GM08714 (cell line): Measurements from ENCODE around the gene YY1.

Experiments
- H3K4me3 ChIP-seq: fragments of 200-500 bp; sonication (Bioruptor generic); 2 replicates; pipeline ENCODE4 v1.5.1; 2014; ENCODE audit warnings: mild to moderate bottlenecking, low read length, inconsistent platforms
- ZNF274 ChIP-seq: IDR thresholded peaks from 2 replicates; pipeline ENCODE4 v1.6.1; 2012; ENCODE audit warnings: mild to moderate bottlenecking, low read depth, low read length

Gene YY1

GRCh38 chr14:100323942-100324307 lies 85.0 kb downstream of the YY1 start:
- no peak for TF ChIP-seq ZNF274
- H3K4me3 ChIP-seq: no peak overlapping the region

DNA sequence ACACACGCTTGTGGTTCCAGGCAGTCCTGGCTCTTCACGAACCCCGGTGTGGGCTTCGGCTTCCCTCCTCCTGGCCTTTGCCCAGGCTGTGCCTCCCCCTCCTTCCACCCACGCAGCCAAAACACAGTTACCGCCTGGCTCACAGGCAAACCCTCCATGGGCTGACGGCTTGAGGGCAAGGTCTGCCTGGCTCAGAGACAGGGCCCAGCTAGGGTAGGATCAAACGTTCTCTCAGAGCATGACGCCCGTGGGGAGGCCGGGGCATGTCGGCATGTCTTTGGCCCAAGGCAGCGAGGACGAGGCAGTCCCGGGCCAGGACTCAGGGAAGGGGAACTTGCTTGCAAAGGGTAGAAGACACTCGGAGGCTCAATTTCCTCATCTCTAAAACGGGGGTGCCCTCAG lies 86.3 kb downstream of the YY1 start:
- H3K4me3 ChIP-seq: no peak overlapping the region
- TF ChIP-seq ZNF274: no peak

- H3K4me3 ChIP-seq: no peak overlapping the region
- TF ChIP-seq ZNF274: no peak
These were observed 87.0 kb downstream of the YY1 start for GRCh38 chr14:100325958-100326357.

DNA sequence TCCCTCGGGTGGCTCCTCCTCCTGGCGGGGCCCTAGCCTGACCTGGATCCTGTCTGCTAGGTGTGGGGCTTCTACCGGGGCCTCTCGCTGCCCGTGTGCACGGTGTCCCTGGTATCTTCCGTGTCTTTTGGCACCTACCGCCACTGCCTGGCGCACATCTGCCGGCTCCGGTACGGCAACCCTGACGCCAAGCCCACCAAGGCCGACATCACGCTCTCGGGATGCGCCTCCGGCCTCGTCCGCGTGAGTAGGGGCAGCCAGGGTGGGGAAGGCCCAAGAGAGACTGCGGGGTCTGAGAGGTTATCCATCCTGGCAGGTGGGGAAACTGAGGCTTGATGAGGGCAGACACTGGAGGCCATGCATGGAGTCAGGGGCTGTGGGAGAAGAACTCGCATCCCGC lies 88.2 kb downstream of the YY1 start:
- no peak overlapping the region for H3K4me3 ChIP-seq
- TF ChIP-seq ZNF274: no peak

DNA sequence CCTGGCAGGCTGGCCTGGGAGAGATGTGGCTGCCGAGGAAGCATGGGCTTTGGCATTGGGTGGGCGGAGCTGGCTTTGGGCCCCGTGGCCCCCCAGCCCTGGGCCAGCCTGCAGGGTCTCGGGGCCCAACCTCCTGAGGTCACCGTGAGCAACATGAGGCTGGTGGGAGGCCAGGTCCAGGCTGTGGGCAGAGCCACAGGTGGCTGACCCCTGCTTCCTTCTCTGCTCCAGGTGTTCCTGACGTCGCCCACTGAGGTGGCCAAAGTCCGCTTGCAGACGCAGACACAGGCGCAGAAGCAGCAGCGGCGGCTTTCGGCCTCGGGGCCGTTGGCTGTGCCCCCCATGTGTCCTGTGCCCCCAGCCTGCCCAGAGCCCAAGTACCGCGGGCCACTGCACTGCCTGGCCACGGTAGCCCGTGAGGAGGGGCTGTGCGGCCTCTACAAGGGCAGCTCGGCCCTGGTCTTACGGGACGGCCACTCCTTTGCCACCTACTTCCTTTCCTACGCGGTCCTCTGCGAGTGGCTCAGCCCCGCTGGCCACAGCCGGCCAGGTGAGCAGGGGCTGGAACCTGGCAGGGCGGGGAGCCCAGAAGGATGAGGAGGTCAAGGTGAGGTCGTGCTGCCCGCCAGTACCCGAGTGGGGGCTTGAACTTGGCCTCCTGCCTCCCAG lies 89.7 kb downstream of the YY1 start:
- TF ChIP-seq ZNF274: no peak
- no peak overlapping the region for H3K4me3 ChIP-seq

GRCh38 chr14:100329233-100330006 lies 90.5 kb downstream of the YY1 start:
- H3K4me3 ChIP-seq: no peak overlapping the region
- TF ChIP-seq ZNF274: no peak

DNA sequence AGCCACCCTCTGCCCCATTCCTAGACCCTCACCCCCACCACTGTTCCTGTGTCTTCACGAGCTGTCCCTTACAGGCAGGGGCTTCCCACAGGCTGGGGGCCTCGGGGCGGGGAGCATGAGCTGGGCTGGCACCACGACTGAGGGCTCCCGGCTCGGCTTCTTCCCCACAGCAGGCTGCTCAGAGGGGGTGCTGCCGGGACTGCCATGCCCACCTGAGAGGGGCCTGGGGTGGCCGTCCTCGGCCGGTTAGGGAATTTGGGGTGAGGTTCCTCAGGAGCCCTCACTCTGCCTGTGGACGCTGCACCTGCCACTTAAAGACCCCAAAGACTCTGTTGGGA lies 91.0 kb downstream of the YY1 start:
- no peak for TF ChIP-seq ZNF274
- H3K4me3 ChIP-seq: no peak overlapping the region

- H3K4me3 ChIP-seq: no peak overlapping the region
- no peak for TF ChIP-seq ZNF274
These were observed 91.5 kb downstream of the YY1 start for GRCh38 chr14:100330388-100330931.

DNA sequence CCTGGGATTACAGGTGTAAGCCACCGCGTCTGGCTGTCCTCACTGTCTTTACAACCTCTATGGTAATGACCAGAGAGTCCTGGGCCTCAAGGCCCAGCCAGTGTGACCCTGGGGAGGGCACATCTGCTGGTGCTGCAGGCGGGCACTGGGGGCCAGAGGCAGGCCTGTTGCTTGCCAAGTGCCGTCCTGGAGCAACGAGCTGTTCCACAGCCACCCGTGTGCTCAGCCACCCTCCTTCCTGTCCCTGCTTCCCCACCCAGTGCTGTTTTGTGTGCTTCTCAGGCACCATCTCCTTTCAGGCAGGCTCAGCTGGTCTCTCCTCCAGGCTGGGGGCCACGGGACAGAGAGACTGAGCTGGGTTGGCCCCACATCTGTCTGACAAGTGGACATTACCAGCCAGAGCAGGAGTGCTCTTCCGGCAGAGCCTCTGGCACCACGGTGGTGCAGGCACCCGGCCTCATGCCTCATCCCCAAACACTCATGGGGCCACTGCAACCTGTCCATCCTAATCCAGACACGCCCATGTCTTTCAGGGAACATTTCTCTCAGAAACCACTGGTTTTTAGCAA lies 93.2 kb downstream of the YY1 start:
- TF ChIP-seq ZNF274: no peak
- H3K4me3 ChIP-seq: no peak overlapping the region
